CD4-positive, alpha-beta T cell treated with Interleukin-12 subunit alpha and Interleukin-12 subunit beta, for 1 hour (primary cell): ENCODE measurements around the gene SLC24A3.

Experiments
- DNase-seq: peaks from one replicate; pipeline ENCODE4 v3.0.0-alpha.2; 2020

SLC24A3 gene

DNA sequence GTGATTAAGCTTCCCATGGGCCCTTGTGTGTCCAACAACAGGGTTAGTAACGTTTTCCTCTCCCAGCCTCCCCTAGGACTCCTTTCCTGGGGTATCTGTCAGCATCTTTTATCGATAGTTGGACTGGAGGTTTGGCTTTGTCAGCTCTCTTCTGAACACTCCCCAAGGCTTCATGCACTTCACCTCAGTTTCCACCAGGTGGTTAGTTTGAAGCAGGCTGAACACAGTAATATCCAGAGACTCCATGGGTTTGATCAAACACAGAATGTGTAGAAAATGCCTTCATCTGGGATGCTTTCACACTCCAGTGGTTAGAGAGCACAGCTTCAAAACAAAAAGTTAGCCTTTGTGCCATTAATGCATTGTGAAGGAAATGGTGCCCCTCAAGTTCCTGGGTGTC, 139.1 kb downstream of the SLC24A3 start:
- no peak for DNase-seq

DNA sequence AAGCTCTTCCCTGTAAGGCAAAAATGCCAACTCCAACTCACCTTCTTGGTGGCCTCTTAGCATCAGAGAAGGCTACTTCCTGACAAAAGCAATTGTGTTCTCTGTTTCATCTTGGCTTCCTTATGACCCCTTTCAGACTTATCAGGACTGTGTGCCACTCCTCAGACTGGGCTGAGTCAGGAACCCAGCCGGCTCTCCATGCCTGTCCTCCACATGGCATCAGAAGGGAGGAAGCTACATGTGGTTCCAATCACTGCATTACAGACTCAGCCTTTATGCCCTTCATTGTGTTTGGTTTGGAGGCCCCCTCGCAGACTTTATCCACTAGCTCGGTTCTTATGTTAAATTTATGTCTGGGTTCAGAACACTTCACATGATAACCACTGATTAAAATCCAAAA, 142.5 kb downstream of the SLC24A3 start:
- DNase-seq = no peak

DNA sequence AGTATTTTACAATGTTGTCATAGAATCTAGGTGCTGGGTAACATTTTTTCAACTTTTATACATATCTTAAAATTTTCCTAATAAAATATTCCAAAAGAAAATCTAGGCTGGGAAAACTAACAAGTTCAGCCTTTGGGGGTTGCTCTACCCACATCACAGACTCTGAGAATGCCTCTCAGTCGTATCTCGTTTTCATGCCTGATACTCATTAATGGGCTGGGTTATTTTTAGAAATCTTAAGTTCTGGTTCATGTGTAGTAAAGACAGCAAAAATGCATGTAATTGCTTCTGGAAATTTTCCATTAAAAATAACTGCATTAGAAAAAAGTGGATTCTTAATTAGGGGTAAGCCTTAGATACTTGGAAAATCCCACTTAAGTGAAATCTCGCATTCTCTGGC, 149.3 kb downstream of the SLC24A3 start:
- DNase-seq = no peak

DNA sequence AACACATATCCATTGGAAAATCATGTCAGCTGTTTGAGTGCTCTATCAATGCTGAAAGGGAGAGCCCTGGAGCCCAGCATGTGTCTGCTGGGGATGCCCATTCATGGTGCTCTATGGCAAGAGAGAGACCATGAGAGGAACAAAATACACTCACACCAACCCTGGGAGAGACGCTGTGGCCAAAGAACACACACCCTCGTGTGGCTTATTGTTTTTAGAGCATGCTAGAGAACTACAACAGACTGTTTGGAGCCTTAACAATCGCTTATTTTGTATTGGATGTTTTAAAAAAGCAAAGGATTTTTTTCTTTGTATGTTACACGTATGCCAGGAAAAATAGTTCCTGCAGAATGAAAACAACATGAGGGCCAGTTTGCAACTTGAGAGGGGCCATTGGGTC, 151.0 kb downstream of the SLC24A3 start:
- no peak for DNase-seq

DNA sequence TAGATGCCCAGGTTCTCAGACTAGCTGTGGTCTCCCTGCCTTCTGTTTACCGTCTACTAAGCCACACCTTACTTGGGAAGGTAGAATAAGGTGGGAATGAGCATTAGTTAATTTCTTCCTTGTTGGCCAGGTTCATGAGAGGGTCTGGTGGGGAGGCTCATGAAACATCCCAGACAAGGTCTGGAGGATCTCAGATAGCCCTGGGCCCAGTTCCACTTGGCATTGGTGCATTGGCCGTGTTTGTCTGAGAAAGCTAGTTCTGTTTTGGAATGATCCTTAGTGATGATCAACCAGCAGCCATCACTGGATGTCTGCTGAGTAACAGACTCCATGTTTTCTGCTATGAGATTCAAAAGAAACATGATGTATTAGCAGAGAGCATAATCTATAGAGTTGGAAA, 155.1 kb downstream of the SLC24A3 start:
- DNase-seq = no peak

DNA sequence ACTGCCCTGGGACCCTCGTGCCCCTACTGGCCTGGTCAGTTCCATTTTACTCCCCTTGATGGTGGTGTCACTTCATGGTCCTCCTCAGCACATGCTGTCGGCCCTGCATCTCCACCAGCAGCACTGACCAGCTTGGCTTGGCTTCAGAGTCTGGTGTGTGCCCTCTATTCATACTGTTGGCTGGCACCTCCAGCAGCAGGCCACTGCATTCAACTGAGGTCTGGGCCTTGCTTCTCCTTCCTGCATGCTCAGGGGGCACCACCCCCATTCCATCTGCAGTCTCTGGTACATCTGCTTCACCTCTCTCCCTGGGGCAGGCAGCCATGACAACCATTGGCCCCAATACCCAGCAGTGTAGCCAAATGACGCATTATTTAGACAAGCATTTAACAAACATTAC, 155.9 kb downstream of the SLC24A3 start:
- DNase-seq = no peak

DNA sequence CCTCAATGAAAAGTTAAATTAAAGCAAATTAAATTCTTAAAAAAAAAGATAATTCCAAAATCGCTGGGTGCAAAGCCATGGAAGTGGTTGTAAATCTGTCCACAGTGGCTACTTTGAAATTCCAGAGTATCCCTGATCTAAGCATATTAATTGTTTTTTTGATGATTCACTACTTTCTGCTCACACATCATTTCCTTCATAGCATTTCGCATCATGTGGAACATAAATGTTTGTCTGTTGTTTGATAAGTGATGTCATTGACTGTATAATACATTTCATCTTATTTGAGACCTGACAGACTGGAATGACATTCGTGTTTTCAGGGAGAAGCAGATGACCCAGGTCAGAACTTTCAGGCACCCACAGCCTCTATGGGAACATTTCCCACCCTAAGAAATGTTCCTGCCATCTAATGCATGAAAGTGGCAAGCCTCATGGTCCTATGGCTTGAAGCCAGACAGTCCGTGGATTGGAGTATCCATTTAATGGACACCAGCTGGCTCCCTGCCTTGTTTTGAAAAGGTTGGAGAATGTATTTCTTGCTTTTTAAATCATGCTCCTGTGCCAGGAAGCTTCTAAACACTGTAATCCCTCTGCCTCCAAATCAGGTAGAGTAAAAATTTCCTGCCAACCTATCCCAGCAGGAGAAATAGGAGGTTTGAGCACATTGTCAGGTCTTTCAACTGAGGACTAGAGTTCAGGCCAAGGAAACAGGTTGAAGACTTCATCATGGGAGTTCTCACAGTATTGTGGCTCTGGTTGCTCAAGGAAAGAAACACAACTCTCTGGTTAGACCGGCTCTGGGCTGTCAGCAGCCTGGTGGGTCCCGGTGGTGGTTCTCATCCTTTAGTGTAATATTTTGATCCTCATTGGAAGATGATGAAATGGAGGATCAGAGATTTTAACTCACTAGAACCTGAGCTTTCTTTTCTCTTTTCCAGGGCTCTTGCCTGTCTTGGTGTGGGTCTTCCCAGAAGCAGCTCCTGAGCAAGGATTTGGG, 157.9 kb downstream of the SLC24A3 start:
- DNase-seq = no peak

DNA sequence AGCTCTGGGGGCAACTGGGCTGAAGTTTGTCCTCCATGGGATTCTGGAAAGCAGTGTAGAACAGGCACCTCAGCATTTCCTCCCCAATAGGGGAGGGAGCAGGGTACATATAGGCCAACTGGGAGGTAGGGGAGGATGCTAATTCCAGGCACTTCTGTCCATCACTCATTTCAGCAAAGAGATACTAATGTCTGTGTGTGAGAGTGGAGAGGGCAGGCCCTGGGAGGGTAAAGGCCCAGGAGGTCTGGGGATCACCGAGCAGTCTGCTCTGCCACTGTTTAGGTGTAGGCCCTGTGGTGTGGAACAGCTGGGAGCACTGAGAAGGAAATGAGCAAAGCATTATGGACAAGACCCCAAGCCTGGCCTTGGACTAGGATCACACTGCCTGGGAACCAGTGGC, 158.7 kb downstream of the SLC24A3 start:
- no peak for DNase-seq

DNA sequence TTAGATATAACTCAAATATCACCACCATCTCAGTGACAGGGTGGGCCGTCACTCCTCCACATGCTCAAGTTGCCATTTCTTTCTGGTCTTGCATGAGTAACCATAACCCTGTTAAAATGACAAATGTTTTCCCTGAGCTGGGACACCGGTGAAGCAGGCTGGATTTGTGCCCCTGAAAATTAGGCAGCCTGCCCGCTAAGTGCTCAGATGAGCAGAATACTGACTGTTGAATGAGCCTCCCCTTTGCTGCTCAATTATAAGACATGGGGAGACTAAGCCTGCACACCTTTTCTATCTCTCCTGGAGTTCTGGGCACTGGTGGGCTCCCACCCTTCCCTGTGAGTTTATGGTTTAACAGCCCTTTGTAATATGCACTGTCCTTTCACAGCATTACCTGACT, 161.8 kb downstream of the SLC24A3 start:
- no peak for DNase-seq

DNA sequence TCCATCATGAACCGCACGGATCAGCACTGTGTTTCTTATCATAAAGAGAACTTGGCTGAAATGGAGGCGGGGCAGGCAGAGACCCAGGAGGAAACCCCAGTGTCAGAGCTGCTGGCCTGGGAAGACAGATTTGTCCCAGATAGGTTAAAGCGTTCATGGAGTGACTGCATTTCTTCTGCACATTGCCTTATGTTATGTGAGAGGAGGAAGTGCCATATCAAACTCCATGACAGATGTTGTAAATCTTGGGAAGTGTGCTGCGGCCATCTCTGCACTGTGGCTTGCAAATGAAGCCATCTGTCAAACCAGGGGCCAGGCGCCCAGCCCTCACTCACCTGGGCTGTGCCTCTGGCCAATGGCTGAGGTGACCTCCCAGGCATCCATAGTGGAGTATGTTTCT, 163.0 kb downstream of the SLC24A3 start:
- DNase-seq = no peak

DNA sequence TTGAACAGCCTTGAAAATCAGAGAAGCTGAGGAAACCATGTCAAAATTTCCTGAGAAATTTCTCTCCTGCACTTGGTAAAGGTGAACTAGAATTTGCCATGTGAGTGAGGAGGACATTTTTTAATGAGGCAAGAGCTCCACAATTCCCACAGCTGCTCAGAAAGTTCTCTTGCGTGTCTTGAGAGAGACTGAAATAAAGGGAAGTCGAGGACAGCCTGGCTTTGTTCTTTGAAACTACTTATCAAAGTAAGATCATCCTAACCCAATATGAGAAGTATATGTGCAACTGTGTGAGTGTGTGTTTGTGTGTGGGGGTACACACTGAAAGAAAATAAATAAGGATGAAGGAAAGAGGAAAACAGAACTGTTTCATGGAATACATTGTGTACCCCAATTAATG, 163.4 kb downstream of the SLC24A3 start:
- no peak for DNase-seq

DNA sequence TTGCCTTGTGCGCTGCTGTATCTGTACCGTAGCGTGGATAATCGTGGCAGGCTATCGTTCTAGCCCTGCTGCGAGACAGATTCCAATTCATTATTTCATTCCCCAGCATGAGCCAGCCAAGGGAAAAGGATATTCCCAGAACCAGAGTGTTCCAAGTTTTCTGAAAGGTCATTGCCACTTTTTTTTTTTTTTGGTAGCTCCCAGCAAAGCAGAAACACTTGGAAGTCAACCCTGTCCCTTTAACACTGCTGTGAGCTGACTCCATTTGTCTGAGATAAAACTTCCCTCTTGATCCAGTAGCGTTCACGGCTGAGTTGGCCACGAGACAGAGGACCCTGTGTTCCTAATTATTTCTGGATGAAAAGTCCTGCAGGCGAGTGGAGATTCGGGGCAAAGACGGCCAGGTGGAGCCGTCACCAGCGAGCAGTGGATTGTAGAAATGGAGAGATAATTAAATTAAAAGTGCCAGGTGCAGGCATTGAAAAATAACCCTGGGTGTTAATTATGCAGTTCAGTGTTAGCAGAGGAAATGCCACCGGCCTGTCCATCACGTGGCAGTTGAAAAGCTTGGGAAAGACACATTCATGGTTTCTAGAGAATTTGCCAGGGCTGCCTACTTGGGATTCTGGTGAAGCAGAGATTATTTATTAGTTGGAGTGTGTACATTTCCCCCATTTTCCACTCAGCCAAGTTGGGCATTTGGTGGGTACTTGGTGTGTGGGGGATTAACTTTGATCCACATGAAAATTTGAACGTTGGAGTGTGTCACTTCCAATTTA, 164.2 kb downstream of the SLC24A3 start:
- no peak for DNase-seq

DNA sequence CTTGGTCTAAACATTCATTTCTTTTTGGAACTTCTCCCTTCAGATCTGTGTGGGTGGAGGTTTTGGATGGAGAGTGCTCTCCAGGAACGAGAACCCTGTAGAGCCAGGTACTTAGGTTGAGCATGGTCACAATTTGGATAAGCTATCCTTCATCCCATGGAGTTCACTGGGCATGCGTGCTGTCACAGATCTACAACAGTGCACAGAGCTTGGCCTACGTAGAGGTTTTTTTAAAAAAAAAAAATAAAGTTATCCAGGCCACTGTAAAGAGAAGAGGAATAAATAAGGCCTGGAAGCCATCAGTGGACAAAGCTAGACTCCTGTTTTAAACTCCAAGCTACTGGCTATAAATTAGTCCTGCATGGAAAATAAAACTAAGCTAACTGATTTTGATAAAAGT, 165.6 kb downstream of the SLC24A3 start:
- no peak for DNase-seq

DNA sequence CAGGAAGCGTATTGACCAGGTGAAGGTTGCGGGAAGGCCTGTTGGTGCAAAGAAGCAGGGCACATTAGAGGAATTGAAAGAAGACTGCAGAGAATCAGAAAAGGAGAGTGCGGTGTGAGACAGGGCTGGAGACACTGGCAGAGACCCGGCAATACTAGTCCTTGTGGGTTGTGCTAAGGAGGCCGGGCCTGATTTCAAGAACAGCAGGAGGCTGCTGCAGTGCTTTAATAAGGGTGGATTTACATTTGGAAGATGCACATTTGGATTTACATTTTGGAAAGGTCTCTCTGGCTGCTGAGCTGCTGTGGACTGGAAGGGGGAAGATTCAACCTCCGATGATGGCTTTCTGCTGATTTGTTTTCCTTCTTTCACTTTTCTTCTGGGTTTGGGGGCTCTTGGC, 167.8 kb downstream of the SLC24A3 start:
- DNase-seq = no peak

DNA sequence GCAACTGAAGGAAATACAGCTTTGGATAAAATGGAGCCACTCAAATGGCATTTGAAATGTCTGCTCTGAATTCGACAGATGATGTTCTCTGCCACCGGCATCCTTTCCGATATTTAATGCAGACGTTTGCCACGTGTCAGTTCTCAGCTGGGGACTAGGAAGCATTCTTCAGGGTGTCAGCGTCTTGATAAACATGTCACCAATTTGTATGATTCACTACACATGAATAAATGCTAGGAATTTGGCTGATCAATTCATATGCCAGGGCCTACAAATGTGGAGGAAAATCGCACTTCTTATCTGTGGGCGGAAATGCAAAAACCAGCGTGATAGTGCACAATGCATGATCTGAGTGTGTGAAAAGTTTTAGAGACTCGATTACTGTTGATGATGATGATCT, 169.5 kb downstream of the SLC24A3 start:
- no peak for DNase-seq

DNA sequence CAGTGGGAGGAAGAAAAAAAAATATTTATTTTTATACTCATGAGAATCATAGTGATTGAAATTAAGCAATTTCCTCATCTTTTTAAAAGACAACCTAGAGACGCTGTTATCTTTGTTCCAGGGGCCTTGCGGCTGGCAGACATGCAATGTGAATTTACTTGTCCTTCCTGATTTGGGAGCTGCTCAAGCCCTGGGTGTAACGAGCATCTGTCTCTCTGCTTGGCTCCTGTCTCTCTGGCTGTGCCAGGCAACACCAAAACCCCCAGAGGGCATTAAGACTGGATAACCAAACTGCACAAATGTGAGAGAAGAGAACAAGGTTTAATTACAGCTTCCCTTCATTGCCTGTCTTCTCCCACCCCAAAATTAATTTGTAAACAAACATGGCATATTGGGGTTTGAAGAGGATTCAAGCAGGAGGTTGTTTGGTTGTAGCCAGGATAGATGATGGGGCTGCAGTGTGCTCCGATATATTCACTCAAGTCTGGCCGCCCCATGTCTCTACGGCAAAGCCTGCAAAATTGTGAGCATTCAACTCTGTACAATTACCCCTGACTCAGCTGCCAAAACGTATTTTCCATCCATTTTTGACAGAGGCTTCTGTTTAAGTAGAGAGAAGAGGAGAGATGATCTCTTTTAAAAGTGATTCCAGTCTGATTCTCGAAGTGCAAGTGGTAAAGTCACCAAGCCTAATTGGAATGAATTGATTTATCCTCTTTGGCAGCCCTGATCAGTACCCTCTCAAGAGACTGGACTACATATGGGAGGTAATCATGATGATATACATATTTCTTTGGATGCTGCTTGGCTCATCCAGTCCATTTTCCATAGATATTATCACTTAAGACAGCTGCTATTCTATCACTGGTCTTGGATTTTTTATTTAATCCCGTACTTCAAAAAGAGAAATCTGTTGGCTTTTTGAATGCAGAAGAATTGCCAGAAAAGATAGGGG, 170.2 kb downstream of the SLC24A3 start:
- no peak for DNase-seq

DNA sequence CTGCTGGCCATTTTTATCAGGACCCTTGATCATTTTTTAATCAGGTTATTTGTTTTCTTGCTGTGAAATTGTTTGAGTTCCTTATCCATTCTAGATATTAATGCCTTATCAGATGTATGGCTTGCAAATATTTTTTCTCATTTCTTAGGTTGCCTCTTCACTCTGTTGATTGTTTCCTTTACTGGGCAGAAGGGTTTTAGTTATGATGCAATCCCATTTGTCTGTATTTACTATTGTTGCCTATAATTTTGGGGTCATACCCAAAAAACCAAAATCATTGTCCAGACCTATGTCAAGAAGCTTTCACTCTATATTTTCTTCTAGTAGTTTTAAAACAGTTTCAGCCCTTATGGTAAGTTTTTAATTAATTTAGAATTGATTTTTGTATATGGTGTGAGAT, 172.5 kb downstream of the SLC24A3 start:
- no peak for DNase-seq

DNA sequence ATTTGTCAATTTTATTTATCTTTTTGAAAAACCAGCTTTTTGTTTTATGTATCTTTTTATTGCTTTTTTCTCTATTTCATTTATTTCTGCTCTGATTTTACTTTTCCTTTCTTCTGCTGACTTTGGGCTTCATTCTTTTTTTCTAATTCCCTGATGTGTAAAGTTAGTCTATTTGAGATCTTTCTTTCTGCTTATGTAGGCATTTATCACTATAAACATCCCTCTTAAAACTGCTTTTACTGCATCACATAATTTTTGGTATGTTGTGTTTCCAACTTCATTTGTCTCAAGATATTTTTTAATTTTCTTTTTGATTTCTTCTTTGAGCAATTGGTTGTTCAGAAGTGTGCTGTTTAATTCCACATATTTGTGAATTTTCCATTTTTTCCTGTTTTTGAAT, 174.8 kb downstream of the SLC24A3 start:
- DNase-seq = no peak

DNA sequence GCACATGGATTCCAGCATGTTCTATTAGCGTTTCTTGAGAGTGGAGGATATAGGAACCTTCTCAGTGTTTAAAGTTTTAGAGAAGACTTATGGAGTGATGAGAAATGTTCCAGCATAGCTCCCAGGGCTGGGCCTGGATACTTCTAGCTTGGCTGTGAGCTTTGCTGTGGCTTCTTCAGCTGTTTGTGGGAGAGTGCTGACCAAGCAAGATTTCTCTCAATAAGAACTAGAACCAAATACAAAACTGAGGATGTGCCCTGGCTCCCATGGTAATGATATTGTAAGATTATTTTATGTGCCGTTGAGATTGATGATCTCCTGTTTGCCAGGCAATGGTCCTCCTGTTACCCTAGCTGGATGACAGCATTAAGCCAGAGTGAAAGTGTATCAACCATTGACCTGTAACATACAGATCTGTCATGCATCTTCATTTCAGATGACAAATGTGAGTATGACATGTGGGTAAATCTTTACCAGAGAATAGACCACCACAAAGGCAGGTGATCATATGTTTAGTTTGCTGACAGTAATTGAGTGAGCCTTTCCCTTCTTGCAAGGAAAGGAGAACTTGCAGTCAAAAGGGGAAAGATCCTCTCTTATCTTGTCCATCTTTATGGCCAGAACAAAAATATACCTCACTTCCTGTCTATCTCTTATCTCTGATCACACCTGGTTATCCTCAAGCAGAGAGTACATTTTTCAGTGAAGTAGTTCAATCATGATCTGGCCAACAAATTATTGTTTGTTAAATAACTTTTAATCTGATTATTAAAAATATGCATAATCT, 180.1 kb downstream of the SLC24A3 start:
- DNase-seq = no peak

DNA sequence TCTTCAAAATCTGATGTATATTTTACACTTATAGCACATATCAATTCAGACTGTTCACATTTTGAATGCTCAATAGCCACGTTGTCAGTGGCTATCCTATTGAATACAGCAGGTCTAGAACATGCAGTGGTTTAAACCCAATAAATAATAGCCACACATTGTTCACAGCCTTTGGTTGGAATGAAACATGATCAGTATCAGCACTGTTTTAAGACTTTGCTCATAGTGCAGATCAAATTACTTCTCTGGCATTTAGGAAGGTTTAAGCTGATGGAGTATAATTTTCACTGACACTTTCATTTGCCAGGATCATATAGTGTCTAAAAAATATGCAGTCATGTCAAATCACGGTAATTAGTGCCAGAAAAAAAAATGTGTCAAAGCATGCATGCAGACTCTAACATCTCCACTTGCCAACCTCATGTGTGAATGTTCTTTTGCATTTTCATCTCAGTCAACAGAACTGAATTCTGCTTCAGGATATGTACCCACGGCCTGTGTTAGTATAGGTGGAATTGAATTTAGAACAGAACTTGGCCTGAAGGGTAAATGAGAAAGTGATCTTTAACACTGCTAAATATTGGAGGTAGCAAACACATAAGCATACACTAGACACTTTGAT, 184.1 kb downstream of the SLC24A3 start:
- no peak for DNase-seq

DNA sequence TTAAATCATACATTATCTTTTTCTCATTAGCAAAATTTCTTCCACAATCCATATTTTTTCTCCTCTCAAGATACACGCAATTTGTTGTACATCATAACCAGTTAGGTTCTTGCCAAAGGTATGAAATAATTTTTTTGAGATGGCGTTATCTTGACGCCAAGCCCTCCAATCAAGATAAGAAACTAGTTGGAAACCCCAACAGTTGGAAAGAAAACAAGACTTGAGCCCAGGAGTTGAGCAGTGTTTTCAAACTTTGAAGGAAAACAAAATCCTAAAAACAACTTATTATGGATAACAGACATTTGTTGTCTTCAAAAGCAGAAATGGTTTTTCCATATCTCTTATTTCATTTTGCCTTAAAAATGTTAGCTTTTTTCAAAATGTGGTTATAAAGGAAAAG, 184.8 kb downstream of the SLC24A3 start:
- DNase-seq = no peak

DNA sequence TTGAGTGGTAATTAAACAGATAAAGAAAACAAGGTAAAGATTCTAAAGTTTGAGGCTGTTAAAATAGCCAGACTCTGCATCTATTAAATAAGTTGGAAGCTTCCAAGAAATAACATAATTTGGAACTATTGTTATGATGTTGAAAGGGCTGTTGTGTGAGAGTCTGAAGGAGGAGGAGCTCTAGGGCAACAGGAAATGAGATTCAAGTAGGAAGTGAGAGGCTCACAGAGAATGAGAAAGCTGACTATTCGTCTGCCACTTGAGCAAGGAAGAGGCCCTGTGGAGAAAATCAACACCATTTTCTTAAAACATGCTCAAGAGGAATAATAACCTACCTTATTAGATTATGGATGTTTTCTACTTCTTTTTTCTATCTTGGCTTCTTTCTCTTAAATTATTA, 185.2 kb downstream of the SLC24A3 start:
- no peak for DNase-seq
